Pancreas (tissue), 10 donors: ENCODE data around the gene EPHA6. TPM values are rescaled to one million over a fixed set of nuclear protein-coding genes. Genes with fewer than 3 reads are reported as not detected.

Experiments used
- ATAC-seq, 4 donors: fragments of 200-7000 bp; cut with Tn5 transposase; one replicate each; pipeline versions ENCODE4 v1.8.0 to v1.9.1; 2020; ENCODE audit warnings: mild to moderate bottlenecking in 4 of 4, moderate library complexity in 4 of 4
- DNase-seq, 6 donors: peaks; one replicate each; pipeline ENCODE4 v3.0.0-alpha.2; 2020
- FAIRE-seq: peaks from 2 replicates; lab custom pipeline; 2012; peaks lifted over from hg19 to GRCh38; lab: Jason Lieb, UNC
- H3K27ac ChIP-seq, 4 donors: fragments of 200-600 bp; sonication (generic); 1 replicate in 3 of 4; 2 replicates in 1 of 4; pipeline versions ENCODE4 v1.5.0 to v1.8.0; 2020
- H3K27me3 ChIP-seq, 4 donors: fragments of 200-600 bp; one replicate each; pipeline ENCODE4 v1.8.0; 2021
- H3K36me3 ChIP-seq, 3 donors: fragments of 200-600 bp; sonication (generic) in 1 of 3; one replicate each; pipeline versions ENCODE4 v1.5.0 to v1.8.0; 2020 to 2021
- H3K4me1 ChIP-seq, 3 donors: fragments of 200-600 bp; one replicate each; pipeline ENCODE4 v1.8.0; 2021
- H3K4me3 ChIP-seq, 4 donors: fragments of 200-600 bp; sonication (generic) in 2 of 4; one replicate each; pipeline versions ENCODE4 v1.5.0 to v1.8.0; 2020 to 2021
- H3K9me3 ChIP-seq, 4 donors: fragments of 200-600 bp; one replicate each; pipeline ENCODE4 v1.8.0; 2021
- CTCF ChIP-seq, 4 donors: fragments of 200-600 bp; sonication (generic) in 3 of 4; IDR thresholded peaks; one replicate each; pipeline versions ENCODE4 v1.5.0 to v1.8.0; 2021; ENCODE audit warnings: antibody characterized with exemption in 4 of 4
- WGBS, 2 donors: extraction: QIAGEN DNeasy Blood & Tissue Kit; methylation state at CpG; one replicate each; pipeline ENCODE4 v1.1.7; 2013; 5-methylcytosine and 5-hydroxymethylcytosine counted together
- intact Hi-C, 3 donors: fragments of 100-400 bp; cut with DNase I; formaldehyde crosslinking; loops; one replicate each; pipeline versions ENCODE4 v1.11.1 to v1.14.2; 2022
- polyA plus RNA-seq, 2 donors: library from polyadenylated mRNA; stranded (reverse); fragments of 200-250 nt; gene quantifications; one replicate each; pipeline ENCODE4 v1.2.3, GENCODE V29; 2013
- total RNA-seq, 6 donors: library from RNA; stranded (reverse); fragmentation: NEBNext Ultra II Directional in 4 of 6; extraction: Animal tissue kit (Norgen Biotek cat#: 25700) in 4 of 6; gene quantifications; one replicate each; pipeline versions ENCODE4 v1.2.1 to v1.2.4, GENCODE V29; 2021 to 2023
- donor health status: healthy with polysubstance abuse.
- donor health status: DM: no; HTN: no; CAD: no; lungs with moderate emphysema.
- donor health status: DM: no; HTN: no; CAD: no.
- donor health status: control.
- donor health status: control.
- donor health status: Bipolar disorder and iron deficiency.
- donor health status: DM: yes; HTN: yes; CAD: no.
- donor health status: DM: no; HTN: no; CAD: no.
- donor health status: DM: no; HTN: no; CAD: no.
- donor health status: DM: yes; HTN: yes; CAD: no.

The EPHA6 gene
- total and polyA plus RNA-seq, 8 donors = 0.15 to 1.1 (median 0.57) TPM

DNA sequence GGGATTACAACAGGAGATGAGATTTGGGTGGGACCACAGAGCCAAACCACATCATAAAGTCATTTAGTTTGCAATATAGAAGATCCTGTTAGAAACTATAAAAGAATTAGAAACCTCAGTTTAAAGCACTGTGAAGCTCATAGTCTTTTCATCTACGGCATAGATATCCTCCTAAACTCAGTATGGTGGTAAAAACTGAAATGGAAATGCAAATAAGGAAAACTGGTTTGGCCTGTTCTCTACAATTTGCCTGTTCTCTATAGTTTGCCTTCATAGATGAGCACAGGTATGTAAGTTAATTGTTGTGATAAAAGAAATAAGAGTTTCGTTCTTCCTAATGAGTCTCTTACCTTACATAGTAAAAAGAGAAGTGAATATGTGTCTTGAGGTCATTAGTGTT is 618.5 kb downstream of the EPHA6 start:
- Histone ChIP-seq H3K4me3 (no peak overlapping the region), H3K36me3 (no peaks in the 10 kb centered on the region), H3K27me3 (no peaks in the 10 kb centered on the region), H3K9me3 (no peaks in the 10 kb centered on the region), H3K4me1 (no peaks in the 10 kb centered on the region), H3K27ac (no peak overlapping the region)
- no peak for DNase-seq
- WGBS, 2 donors = 30 to 31% methylated on average over 2 of the region's 2 CpGs
- FAIRE-seq = no peak
- no peak for ATAC-seq
- TF ChIP-seq CTCF (IDR thresholded peaks at IDR 0.05) = no peak
- intact Hi-C loops = no loop called here

DNA sequence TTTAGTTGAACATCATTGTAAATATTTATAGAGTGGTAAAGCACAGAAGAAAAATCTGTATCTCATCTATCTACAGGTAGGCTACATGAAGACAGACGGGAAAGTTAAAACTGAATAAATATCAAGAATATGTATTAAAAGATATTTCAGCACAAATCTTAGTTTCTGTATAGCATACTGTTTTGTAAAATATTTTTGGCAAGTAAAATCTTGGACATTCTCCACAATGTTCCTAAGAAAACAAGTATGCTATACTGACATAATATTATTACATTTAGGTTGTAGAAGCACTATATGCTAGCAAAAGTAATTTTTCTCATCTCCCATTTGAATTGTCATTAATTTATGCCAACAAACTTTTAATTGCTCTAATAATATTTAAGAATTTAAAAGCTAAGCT is 623.7 kb downstream of the EPHA6 start:
- no peak for ATAC-seq
- Histone ChIP-seq H3K27ac (no peak overlapping the region), H3K27me3 (no peaks in the 10 kb centered on the region), H3K9me3 (no peaks in the 10 kb centered on the region), H3K4me1 (no peaks in the 10 kb centered on the region), H3K4me3 (no peak overlapping the region), H3K36me3 (no peaks in the 10 kb centered on the region)
- intact Hi-C loops = no loop called here
- no peak for FAIRE-seq
- DNase-seq = no peak
- no peak for TF ChIP-seq CTCF (IDR thresholded peaks at IDR 0.05)
- WGBS, 2 donors = 54 to 59% methylated on average over 1 of the region's 1 CpG

DNA sequence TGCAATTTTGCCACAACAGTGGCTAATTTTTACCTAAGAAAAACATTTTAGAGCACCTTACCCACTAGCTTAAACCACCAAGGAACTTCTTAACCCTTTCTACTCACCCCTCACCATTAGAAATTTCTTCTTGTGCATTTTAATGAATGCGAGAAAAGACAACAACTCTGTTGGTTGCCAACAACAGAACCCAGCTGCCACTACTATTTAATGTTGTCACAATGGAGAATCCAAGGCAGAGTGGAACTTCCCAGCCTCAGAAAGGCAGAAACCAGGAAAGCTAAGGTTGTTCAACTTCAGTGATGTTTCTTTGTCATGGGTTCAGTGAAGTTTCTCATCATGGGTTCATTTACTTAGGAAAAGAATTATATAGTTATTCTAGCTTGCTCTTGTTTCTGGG is 625.0 kb downstream of the EPHA6 start:
- Histone ChIP-seq H3K27me3 (no peaks in the 10 kb centered on the region), H3K4me1 (no peaks in the 10 kb centered on the region), H3K9me3 (no peaks in the 10 kb centered on the region), H3K36me3 (no peaks in the 10 kb centered on the region), H3K4me3 (no peak overlapping the region), H3K27ac (no peak overlapping the region)
- no peak for ATAC-seq
- no peak for TF ChIP-seq CTCF (IDR thresholded peaks at IDR 0.05)
- intact Hi-C loops = no loop called here
- no peak for DNase-seq
- FAIRE-seq = no peak
- 70 to 74% methylated on average over 1 of the region's 1 CpG for WGBS, 2 donors

- Histone ChIP-seq H3K36me3 (no peaks in the 10 kb centered on the region), H3K4me1 (no peaks in the 10 kb centered on the region), H3K27ac (no peak overlapping the region), H3K9me3 (no peaks in the 10 kb centered on the region), H3K27me3 (no peaks in the 10 kb centered on the region), H3K4me3 (no peak overlapping the region)
- ATAC-seq = no peak
- FAIRE-seq = no peak
- intact Hi-C loops = no loop called here
- TF ChIP-seq CTCF (IDR thresholded peaks at IDR 0.05) = no peak
- WGBS, 2 donors = 23 to 39% methylated on average over 1 of the region's 1 CpG
- DNase-seq = no peak
Observed at GRCh38 chr3:97464035-97464434, 649.6 kb downstream of the EPHA6 start.

DNA sequence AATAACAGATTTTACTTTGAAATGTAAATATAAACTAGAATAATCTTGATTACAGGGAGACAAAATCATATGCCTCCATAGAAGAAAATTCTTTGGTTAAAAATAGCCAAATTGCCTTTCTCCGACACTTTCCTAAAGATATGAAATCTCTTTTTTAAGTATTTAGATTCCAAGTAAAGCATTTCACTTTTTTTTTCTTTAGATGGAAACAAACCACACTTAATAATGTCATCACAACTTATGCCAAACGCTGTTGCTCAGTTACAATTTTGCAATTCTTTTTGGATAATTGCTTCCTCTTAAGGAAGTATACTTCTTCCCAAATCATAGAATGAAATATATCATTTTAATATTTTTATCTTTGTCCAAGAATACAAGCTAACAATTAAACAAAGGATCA is 656.1 kb downstream of the EPHA6 start:
- WGBS, 2 donors = 49 to 64% methylated on average over 2 of the region's 2 CpGs
- Histone ChIP-seq H3K27me3 (no peaks in the 10 kb centered on the region), H3K4me3 (no peak overlapping the region), H3K27ac (no peak overlapping the region), H3K36me3 (no peaks in the 10 kb centered on the region), H3K4me1 (no peaks in the 10 kb centered on the region), H3K9me3 (no peaks in the 10 kb centered on the region)
- FAIRE-seq (no peak), DNase-seq (no peak), ATAC-seq (no peak)
- no peak for TF ChIP-seq CTCF (IDR thresholded peaks at IDR 0.05)
- intact Hi-C loops = loop anchor here in 1 of 3 donors (10.0 kb wide), 1 partner anchor 594 kb away; no protein-coding TSS in a partner anchor
